HEK293 (cell line): ENCODE measurements around the gene CXorf65.

Source experiments
- HOXC10 ChIP-seq: sonication (generic); formaldehyde crosslinking; IDR thresholded peaks from 2 replicates; pipeline ENCODE4 v1.8.1; 2023; ENCODE audit warnings: mild to moderate bottlenecking, missing genetic modification reagents
- MZF1 ChIP-seq: fragments of 450-650 bp; formaldehyde crosslinking; IDR thresholded peaks from 2 replicates; pipeline ENCODE4 v1.5.1; 2017; ENCODE audit warnings: missing biosample characterization, missing genetic modification characterization, borderline replicate concordance
- OSR2 ChIP-seq: fragments of 450-650 bp; formaldehyde crosslinking; IDR thresholded peaks from 2 replicates; pipeline ENCODE4 v1.5.1; 2016; ENCODE audit warnings: missing biosample characterization, missing genetic modification characterization
- OVOL3 ChIP-seq: fragments of 450-650 bp; formaldehyde crosslinking; IDR thresholded peaks from 2 replicates; pipeline ENCODE4 v1.5.1; 2016; ENCODE audit warnings: missing biosample characterization, missing genetic modification characterization
- TSHZ1 ChIP-seq: fragments of 450-650 bp; formaldehyde crosslinking; IDR thresholded peaks from 2 replicates; pipeline ENCODE4 v1.5.1; 2016; ENCODE audit warnings: missing biosample characterization, missing genetic modification characterization, borderline replicate concordance
- YY1 ChIP-seq: fragments of 450-650 bp; formaldehyde crosslinking; IDR thresholded peaks from 2 replicates; pipeline ENCODE4 v1.5.1; 2018; ENCODE audit warnings: missing biosample characterization, missing genetic modification characterization
- ZBTB10 ChIP-seq: fragments of 450-650 bp; formaldehyde crosslinking; IDR thresholded peaks from 2 replicates; pipeline ENCODE4 v1.5.1; 2016; ENCODE audit warnings: missing biosample characterization, missing genetic modification characterization
- ZBTB48 ChIP-seq: fragments of 450-650 bp; formaldehyde crosslinking; IDR thresholded peaks from 2 replicates; pipeline ENCODE4 v1.5.1; 2016; ENCODE audit warnings: missing biosample characterization, missing genetic modification characterization
- ZNF138 ChIP-seq: fragments of 450-650 bp; formaldehyde crosslinking; IDR thresholded peaks from 2 replicates; pipeline ENCODE4 v1.5.1; 2016; ENCODE audit warnings: missing biosample characterization, missing genetic modification characterization, borderline replicate concordance
- ZNF16 ChIP-seq: fragments of 450-650 bp; formaldehyde crosslinking; IDR thresholded peaks from 2 replicates; pipeline ENCODE4 v1.5.1; 2016; ENCODE audit warnings: low read depth, missing biosample characterization, missing genetic modification characterization
- ZNF214 ChIP-seq: fragments of 450-650 bp; formaldehyde crosslinking; IDR thresholded peaks from 2 replicates; pipeline ENCODE4 v1.5.1; 2017; ENCODE audit warnings: missing biosample characterization, mild to moderate bottlenecking, missing genetic modification characterization, borderline replicate concordance
- ZNF223 ChIP-seq: fragments of 450-650 bp; formaldehyde crosslinking; IDR thresholded peaks from 2 replicates; pipeline ENCODE4 v1.5.1; 2016; ENCODE audit warnings: missing biosample characterization, missing genetic modification characterization
- ZNF274 ChIP-seq, 2 experiments: fragments of 200-500 bp in 1 of 2; fragments of 450-650 bp in 1 of 2; sonication (Bioruptor generic) in 1 of 2; formaldehyde crosslinking in 1 of 2; IDR thresholded peaks; 2 replicates each; pipeline versions ENCODE4 v1.5.1 to v1.6.1; 2014 to 2016; ENCODE audit warnings: borderline replicate concordance in 1 of 2, inconsistent platforms in 1 of 2, low read length in 1 of 2, missing biosample characterization in 1 of 2, missing genetic modification characterization in 1 of 2
- ZNF280C ChIP-seq: fragments of 450-650 bp; formaldehyde crosslinking; IDR thresholded peaks from 2 replicates; pipeline ENCODE4 v1.5.1; 2016; ENCODE audit warnings: missing biosample characterization, missing genetic modification characterization
- ZNF366 ChIP-seq: fragments of 450-650 bp; formaldehyde crosslinking; conservative IDR thresholded peaks from 2 replicates; pipeline ENCODE4 v1.5.1; 2016; ENCODE audit warnings: missing biosample characterization, missing genetic modification characterization
- ZNF398 ChIP-seq: fragments of 450-650 bp; formaldehyde crosslinking; IDR thresholded peaks from 2 replicates; pipeline ENCODE4 v1.5.1; 2017; ENCODE audit warnings: missing biosample characterization, missing genetic modification characterization
- ZNF488 ChIP-seq: fragments of 450-650 bp; formaldehyde crosslinking; IDR thresholded peaks from 2 replicates; pipeline ENCODE4 v1.5.1; 2016; ENCODE audit warnings: missing biosample characterization, missing genetic modification characterization
- ZNF555 ChIP-seq: fragments of 450-650 bp; formaldehyde crosslinking; conservative IDR thresholded peaks from 2 replicates; pipeline ENCODE4 v1.5.1; 2017; ENCODE audit warnings: missing biosample characterization, mild to moderate bottlenecking, missing genetic modification characterization, inconsistent platforms
- ZNF558 ChIP-seq: fragments of 450-650 bp; formaldehyde crosslinking; IDR thresholded peaks from 2 replicates; pipeline ENCODE4 v1.5.1; 2016; ENCODE audit warnings: missing biosample characterization, missing genetic modification characterization
- ZNF580 ChIP-seq: fragments of 450-650 bp; formaldehyde crosslinking; IDR thresholded peaks from 2 replicates; pipeline ENCODE4 v1.5.1; 2016; ENCODE audit warnings: missing biosample characterization, missing genetic modification characterization
- ZNF629 ChIP-seq: fragments of 450-650 bp; formaldehyde crosslinking; IDR thresholded peaks from 2 replicates; pipeline ENCODE4 v1.5.1; 2017; ENCODE audit warnings: missing biosample characterization, missing genetic modification characterization
- ZNF704 ChIP-seq: fragments of 450-650 bp; formaldehyde crosslinking; IDR thresholded peaks from 2 replicates; pipeline ENCODE4 v1.5.1; 2016; ENCODE audit warnings: missing biosample characterization, missing genetic modification characterization
- ZNF777 ChIP-seq: fragments of 450-650 bp; formaldehyde crosslinking; IDR thresholded peaks from 2 replicates; pipeline ENCODE4 v1.5.1; 2017; ENCODE audit warnings: missing biosample characterization, missing genetic modification characterization, borderline replicate concordance
- ZNF785 ChIP-seq: fragments of 450-650 bp; formaldehyde crosslinking; IDR thresholded peaks from 2 replicates; pipeline ENCODE4 v1.5.1; 2016; ENCODE audit warnings: missing biosample characterization, missing genetic modification characterization
- ZSCAN16 ChIP-seq: fragments of 450-650 bp; formaldehyde crosslinking; IDR thresholded peaks from 2 replicates; pipeline ENCODE4 v1.5.1; 2016; ENCODE audit warnings: missing biosample characterization, missing genetic modification characterization
- ZSCAN23 ChIP-seq: fragments of 450-650 bp; formaldehyde crosslinking; IDR thresholded peaks from 2 replicates; pipeline ENCODE4 v1.5.1; 2016; ENCODE audit warnings: missing biosample characterization, missing genetic modification characterization
- ZSCAN30 ChIP-seq: fragments of 450-650 bp; IDR thresholded peaks from 2 replicates; pipeline ENCODE4 v1.5.1; 2018; ENCODE audit warnings: missing biosample characterization, mild to moderate bottlenecking, missing genetic modification characterization, moderate library complexity
- ZXDB ChIP-seq: fragments of 450-650 bp; formaldehyde crosslinking; IDR thresholded peaks from 2 replicates; pipeline ENCODE4 v1.5.1; 2016; ENCODE audit warnings: missing biosample characterization, missing genetic modification characterization

The CXorf65 gene

GRCh38 chrX:71082822-71083221, 23.7 kb downstream of the CXorf65 start (continued):
- no peak for TF ChIP-seq ZNF785 (tag by site-specific recombination)
- no peak for TF ChIP-seq ZNF580 (tag by site-specific recombination)
- TF ChIP-seq ZNF274 (IDR thresholded peaks at IDR 0.05; ENCODE audit: low read length): no peak
- TF ChIP-seq ZNF274 (tag by site-specific recombination; IDR thresholded peaks at IDR 0.05; ENCODE audit: borderline replicate concordance): no peak
- TF ChIP-seq ZBTB48 (tag by site-specific recombination): no peak
- TF ChIP-seq ZSCAN30 (tag by site-specific recombination): no peak
- no peak for TF ChIP-seq ZNF280C
- TF ChIP-seq YY1 (tag by site-specific recombination): no peak
- no peak for TF ChIP-seq ZSCAN16 (tag by site-specific recombination)
- TF ChIP-seq OVOL3 (tag by site-specific recombination): no peak
- TF ChIP-seq HOXC10 (CRISPR knock-in tag): no peak
- no peak for TF ChIP-seq ZNF555 (tag by site-specific recombination)
- no peak for TF ChIP-seq ZNF223 (tag by site-specific recombination)
- peak; percentile 35; the same call in 1 of the 2 replicates for TF ChIP-seq OSR2 (tag by site-specific recombination)
- TF ChIP-seq ZNF558: no peak
- TF ChIP-seq ZNF214 (tag by site-specific recombination): no peak
- TF ChIP-seq ZXDB: peak; percentile 47; the same call in 1 of the 2 replicates
- no peak for TF ChIP-seq ZSCAN23 (tag by site-specific recombination)
- no peak for TF ChIP-seq ZNF366 (tag by site-specific recombination)
- TF ChIP-seq ZBTB10 (tag by site-specific recombination): no peak
- TF ChIP-seq ZNF704: no peak
- TF ChIP-seq MZF1 (tag by site-specific recombination): no peak
- no peak for TF ChIP-seq TSHZ1 (tag by site-specific recombination)
- TF ChIP-seq ZNF488: no peak
- no peak for TF ChIP-seq ZNF138
- no peak for TF ChIP-seq ZNF777
- no peak for TF ChIP-seq ZNF629 (tag by site-specific recombination)
- no peak for TF ChIP-seq ZNF398
- no peak for TF ChIP-seq ZNF16
